ENCODE results near the gene CENPO.
"Not testable (repeated sequence)": the region's sequence is repeated elsewhere in the genome, so short reads cannot be mapped to it uniquely, and the experiment has no call there.

CENPO gene

GRCh38 chr2:24792542-24792873 lies 717 bp upstream of the CENPO start:
- no peak for TF ChIP-seq CTCF (IDR thresholded peaks at IDR 0.05; ENCODE audit: insufficient read depth, low read length)
- no peak for TF ChIP-seq POLR2AphosphoS5 (IDR thresholded peaks at IDR 0.05; ENCODE audit: low read depth)
- TF ChIP-seq SPI1 (IDR thresholded peaks at IDR 0.05; ENCODE audit: borderline replicate concordance, low read depth), result no peak
- TF ChIP-seq REST (IDR thresholded peaks at IDR 0.05; ENCODE audit: insufficient replicate concordance, low read depth), result no peak
- TF ChIP-seq GABPA (IDR thresholded peaks at IDR 0.05; ENCODE audit: low read depth), result no peak
- no peak for DNase-seq (ENCODE audit: low read depth in 1 of 2, low spot score in 1 of 2)
- H3K27ac ChIP-seq (replicated peaks), result peak overlapping the region; percentile 100
- H3K27me3 ChIP-seq (ENCODE audit: insufficient read depth, poor library complexity, severe bottlenecking), result no peaks in the 10 kb centered on the region
- peak overlapping the region; percentile 86 for H3K4me3 ChIP-seq (replicated peaks; ENCODE audit: insufficient read depth, low read length)

GRCh38 chr2:24793761-24794435 lies 673 bp downstream of the CENPO start:
- no peak for TF ChIP-seq POLR2AphosphoS5 (IDR thresholded peaks at IDR 0.05; ENCODE audit: low read depth)
- no peak for TF ChIP-seq SPI1 (IDR thresholded peaks at IDR 0.05; ENCODE audit: borderline replicate concordance, low read depth)
- no peak for TF ChIP-seq GABPA (IDR thresholded peaks at IDR 0.05; ENCODE audit: low read depth)
- no peak for TF ChIP-seq REST (IDR thresholded peaks at IDR 0.05; ENCODE audit: insufficient replicate concordance, low read depth)
- TF ChIP-seq CTCF (IDR thresholded peaks at IDR 0.05; ENCODE audit: insufficient read depth, low read length), result no peak
- peak in 1 of 2 experiments; percentile 7 for DNase-seq (ENCODE audit: low read depth in 1 of 2, low spot score in 1 of 2)
- Histone ChIP-seq H3K4me3 (replicated peaks; ENCODE audit: insufficient read depth, low read length) (peak overlapping the region; percentile 86), H3K27me3 (ENCODE audit: insufficient read depth, poor library complexity, severe bottlenecking) (no peaks in the 10 kb centered on the region), H3K27ac (replicated peaks) (peak overlapping the region; percentile 100)

- DNase-seq (ENCODE audit: low read depth in 1 of 2, low spot score in 1 of 2), result no peak
- no peak for TF ChIP-seq CTCF (IDR thresholded peaks at IDR 0.05; ENCODE audit: insufficient read depth, low read length)
- TF ChIP-seq GABPA (IDR thresholded peaks at IDR 0.05; ENCODE audit: low read depth), result no peak
- TF ChIP-seq POLR2AphosphoS5 (IDR thresholded peaks at IDR 0.05; ENCODE audit: low read depth), result no peak
- no peak for TF ChIP-seq REST (IDR thresholded peaks at IDR 0.05; ENCODE audit: insufficient replicate concordance, low read depth)
- no peak for TF ChIP-seq SPI1 (IDR thresholded peaks at IDR 0.05; ENCODE audit: borderline replicate concordance, low read depth)
- no peaks in the 10 kb centered on the region for H3K27me3 ChIP-seq (ENCODE audit: insufficient read depth, poor library complexity, severe bottlenecking)
- H3K27ac ChIP-seq (replicated peaks), result no peak overlapping the region
- H3K4me3 ChIP-seq (replicated peaks; ENCODE audit: insufficient read depth, low read length), result no peak overlapping the region
These were observed 4.4 kb downstream of the CENPO start for GRCh38 chr2:24797644-24798043.

- H3K4me3 ChIP-seq (replicated peaks; ENCODE audit: insufficient read depth, low read length); H3K27me3 ChIP-seq (ENCODE audit: insufficient read depth, poor library complexity, severe bottlenecking); H3K27ac ChIP-seq (replicated peaks); DNase-seq (ENCODE audit: low read depth in 1 of 2, low spot score in 1 of 2): not testable (repeated sequence)
These were observed 7.3 kb downstream of the CENPO start for GRCh38 chr2:24800487-24800886.

GRCh38 chr2:24805811-24806660 lies 12.8 kb downstream of the CENPO start:
- not testable (repeated sequence) for H3K27ac ChIP-seq (replicated peaks); DNase-seq (ENCODE audit: low read depth in 1 of 2, low spot score in 1 of 2); H3K4me3 ChIP-seq (replicated peaks; ENCODE audit: insufficient read depth, low read length); H3K27me3 ChIP-seq (ENCODE audit: insufficient read depth, poor library complexity, severe bottlenecking)
